ENCODE measurements around the gene PROK1.
"Not testable (repeated sequence)": the region's sequence is repeated elsewhere in the genome, so short reads cannot be mapped to it uniquely, and the experiment has no call there.

The PROK1 gene, protein sequence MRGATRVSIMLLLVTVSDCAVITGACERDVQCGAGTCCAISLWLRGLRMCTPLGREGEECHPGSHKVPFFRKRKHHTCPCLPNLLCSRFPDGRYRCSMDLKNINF

DNA sequence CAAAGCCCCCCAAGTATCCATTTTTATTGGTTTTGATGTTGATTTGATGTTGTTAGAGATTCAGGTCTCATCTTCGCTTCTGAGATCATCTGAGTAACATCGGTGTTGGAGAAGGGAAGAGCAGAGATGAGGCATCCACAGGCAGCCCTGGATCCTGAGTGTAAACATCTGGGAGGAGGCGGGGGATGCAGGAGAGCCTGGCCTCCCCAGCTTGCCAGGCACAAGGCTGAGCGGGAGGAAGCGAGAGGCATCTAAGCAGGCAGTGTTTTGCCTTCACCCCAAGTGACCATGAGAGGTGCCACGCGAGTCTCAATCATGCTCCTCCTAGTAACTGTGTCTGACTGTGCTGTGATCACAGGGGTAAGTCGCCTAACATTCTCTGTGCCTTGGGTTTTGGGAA, at the start of gene PROK1:
Gene PROK1 (plus strand): TSS at position 221 of the 400 bp plus-strand sequence. CDS start 68 bp downstream, at position 289.
- no peak for DNase-seq

DNA sequence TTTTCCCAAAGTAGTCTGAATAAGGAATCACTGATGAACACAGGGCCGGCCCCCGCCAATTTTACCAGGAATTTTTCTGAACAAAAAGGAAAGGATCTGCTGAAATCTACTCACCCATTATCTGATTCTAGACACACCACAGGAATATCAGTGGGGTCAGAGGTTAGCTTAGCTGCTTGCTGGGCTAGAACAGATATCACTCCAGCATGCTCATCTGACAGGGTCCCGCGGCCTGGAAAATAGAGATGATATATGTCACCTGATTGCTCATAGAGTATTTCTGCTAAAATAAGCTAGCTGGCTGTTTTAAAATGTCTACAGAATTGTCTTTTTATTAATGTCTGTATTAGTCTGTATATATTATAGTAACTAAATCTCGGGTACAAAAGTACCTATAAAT, 47.1 kb upstream of the PROK1 start:
- DNase-seq: no peak

DNA sequence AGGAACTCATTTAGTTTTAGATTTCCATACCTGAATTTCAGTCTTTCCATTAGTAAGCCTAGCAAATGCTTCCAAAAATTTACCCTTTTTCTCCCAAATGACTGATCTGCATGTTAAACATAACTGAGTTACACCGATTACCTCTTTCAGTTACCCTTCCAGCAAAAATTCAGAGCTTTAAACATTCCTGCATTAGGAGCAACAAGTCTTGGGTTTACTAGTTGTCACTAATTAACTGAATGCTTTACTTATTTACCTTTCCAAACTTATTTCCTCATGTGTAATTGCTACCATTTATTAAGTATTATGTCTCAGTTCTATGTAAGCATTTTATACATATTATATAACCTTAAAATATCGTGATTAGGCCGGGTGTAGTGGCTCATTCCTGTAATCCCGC, 46.5 kb upstream of the PROK1 start:
- DNase-seq: no peak

DNA sequence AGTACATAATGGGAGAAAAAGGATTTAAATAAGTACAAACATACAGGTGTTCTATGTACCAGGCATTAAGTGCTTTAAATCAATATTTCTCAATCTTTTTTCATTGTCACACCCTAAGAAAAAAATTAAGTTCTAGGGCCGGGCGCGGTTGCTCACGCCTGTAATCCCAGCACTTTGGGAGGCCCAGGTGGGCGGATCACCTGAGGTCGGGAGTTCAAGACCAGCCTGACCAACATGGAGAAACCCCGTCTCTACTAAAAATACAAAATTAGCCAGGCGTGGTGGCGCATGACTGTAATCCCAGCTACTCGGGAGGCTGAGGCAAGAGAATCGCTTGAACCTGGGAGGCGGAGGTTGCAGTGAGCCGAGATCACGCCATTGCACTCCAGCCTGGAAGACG, 44.5 kb upstream of the PROK1 start:
- not testable (repeated sequence) for DNase-seq

DNA sequence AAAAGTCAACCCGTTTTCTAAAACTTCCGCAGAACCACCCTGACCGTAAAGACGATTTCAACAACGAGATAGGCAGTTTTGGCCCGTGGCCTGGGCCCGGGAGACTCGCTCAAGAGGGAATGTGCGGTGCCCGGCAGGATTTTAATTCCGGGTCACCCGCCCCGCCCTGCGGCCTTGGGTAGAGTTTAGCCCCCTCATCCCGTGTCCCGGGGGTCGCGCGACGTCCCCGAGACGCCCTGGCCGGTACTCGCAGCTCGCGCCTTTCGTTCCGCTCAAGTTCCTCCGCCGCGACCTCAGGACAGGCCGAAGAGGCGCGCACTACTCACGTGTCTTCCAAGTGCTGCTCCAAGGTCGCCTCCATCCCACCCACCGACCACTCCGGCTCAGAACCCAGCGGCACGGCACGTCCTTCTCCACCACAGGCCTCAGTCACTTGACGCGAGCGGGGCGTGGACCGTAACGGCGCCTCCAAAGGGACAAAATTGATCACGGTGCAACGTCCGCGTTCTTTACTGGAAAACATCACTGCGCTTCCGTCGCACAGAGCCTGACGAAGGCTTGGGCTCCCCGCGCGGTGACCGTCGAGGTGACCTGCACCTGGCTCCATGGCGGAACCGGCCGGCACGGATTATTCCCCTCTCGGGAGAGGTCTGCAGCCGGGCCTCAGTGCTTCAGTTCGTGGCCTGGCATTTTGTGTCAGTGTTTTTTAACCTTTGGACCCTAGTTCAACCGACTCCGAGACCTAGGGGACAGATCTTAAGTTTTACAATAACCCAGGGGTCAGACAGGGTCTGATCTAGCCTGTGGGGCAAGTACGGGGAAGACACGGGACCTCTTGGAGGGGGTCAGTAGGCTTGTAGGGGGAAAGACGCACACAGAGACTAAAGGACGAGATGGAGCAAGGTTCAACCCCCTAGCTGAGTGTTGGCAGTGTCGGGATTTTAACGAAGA, 43.4 kb upstream of the PROK1 start, which contains the start of gene LAMTOR5:
Gene LAMTOR5 (minus strand): TSS at position 435 of the 951 bp plus-strand sequence. CDS start 74 bp downstream, at position 361.
- peak; percentile 89 for DNase-seq

DNA sequence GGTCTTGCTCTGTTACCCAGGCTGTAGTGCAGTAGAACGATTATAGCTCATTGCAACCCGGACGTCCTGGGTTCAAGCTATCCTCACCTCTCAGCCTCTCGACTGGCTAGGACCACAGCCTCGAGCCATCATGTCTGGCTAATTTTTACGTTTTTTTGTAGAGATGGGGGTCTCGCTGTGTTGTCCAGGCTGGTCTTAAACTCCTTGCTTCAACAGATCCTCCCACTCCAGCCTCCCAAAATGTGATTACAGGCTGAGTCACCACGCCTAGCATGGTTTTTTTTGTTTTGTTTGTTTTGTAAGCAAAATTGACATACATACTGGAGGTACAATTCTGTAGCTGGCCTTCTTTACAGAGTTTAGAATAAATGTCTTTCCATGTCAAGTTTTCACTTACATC, 42.5 kb upstream of the PROK1 start:
- no peak for DNase-seq

DNA sequence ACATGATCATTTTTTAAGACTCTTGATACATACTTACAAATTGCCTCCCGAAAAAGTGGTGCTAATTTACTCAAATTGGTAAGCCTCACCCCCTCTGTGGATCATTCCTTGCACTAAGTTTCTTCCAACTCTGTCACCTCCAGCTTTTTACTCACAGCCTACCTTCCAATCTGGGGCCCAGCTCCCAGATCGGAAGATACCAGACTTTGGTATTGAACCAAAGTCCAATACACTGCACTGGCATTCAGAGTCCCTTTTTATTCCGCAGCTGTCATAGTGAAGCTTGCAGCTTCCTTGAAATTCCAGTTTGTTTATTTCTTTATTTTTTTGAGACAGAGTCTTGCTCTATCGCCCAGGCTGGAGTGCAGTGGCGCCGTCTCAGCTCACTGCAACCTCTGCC, 41.6 kb upstream of the PROK1 start:
- no peak for DNase-seq

DNA sequence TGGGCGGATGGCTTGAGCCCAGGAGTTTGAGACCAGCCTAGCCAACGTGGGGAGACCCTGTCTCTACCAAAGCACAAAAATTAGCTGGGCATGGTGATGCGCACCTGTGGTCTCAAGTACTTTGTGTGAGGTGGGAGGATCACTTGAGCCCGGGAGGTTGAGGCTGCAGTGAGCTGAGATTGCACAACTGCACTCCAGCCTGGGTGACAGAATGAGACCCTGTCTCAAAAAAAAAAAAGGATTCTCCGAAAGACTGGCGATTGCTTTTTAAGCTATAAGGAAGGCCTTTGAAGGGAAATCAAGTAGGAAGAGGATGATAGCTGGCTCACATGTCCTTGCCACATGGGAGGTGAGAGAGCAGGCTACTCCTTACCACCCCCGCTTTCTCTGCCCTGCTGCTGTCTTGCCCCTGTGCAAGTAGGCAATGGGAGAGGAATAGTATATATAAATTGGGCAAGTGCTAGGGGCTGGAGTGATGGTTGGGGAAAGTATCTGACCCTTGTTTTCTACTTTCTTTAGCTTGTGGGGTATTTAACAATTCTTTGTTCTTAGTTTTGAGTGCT, 39.7 kb upstream of the PROK1 start:
- DNase-seq: no peak

DNA sequence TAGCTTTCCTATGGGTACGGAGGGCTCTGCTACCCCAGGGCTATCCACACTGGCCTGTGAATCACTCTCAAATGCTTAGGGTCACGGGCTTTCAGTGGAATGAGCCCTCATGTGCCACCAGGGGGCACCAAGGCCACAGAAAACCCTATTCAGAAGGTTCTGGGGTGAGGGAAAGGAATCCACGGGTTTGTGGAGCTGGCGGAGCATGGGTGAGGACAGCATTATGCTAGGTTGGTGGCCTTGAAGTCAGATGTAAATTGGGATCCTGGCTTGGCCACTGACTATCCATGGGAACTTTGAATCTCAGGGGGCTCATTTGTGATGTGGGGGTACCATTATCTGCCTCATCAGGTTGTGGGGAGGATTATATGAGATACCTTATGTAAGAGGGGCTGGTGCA, 38.4 kb upstream of the PROK1 start:
- DNase-seq: peak; percentile 52

DNA sequence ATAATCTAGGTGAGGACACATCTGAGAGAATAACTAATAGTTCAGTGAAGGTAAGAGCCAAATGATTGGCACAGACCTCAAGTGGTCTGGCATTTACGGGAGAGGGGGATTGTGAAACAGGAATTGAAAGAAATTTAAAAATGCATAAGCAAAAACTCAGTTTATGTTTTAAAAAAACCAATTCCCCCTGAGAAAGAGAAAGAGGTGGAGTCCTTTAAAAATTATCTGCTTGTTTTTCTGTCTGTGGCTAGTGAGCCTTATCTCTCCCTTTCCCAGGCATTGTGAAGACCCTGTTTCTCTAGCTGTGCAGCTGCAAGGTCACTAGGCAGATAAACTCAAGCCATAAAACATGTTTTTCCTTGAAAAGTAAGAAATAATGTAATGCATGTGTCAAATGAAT, 37.9 kb upstream of the PROK1 start:
- DNase-seq: not testable (repeated sequence)

DNA sequence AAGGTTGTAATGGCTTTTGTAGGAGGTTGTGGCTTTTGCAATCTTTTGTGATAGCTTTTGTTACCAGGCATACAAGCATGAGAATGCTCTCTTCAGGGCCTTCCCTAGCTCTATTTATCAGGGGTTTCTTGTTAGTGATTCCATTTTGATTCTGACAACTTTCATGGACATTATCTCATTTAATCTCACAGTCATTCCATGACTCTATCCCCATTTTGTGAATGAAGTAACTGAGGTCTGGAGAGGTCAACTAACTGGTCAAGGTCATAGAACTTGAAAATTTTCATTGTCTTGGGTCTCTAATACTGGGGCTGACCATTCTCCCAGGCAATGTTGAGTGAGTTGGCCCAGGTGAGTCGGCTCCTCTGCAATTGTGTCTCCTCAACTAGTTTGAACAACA, 32.2 kb upstream of the PROK1 start:
- no peak for DNase-seq

DNA sequence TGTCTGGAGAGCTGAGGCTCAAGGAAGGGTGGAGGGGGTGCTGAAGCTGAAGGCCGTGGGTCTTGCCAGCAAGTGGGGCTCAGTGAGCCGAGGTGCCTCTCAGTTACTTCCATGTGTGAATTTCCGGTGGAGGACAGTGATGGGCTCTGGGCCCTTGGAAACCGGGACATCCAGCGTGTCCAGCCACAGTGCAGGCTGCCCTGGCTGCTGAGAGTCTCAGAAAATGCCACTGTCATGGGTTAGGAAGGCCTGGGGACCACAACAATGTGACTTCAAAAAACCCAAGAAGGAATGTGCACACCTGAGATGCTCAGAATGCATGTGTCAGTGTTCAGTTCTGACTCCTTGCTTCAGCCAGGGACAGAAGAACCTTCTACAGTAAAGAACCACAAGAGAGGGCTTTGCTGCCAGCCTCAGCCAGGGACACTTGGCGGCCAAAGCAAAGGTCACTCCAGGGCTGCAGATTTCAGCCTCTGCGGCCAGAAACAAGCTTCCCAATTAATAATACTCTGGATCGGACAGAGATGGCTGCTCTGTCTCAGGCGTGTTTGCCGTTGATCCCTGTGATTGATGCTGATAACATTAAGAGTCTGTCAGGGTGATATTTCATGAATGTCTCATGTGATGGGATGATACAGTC, 30.8 kb upstream of the PROK1 start:
- no peak for DNase-seq

DNA sequence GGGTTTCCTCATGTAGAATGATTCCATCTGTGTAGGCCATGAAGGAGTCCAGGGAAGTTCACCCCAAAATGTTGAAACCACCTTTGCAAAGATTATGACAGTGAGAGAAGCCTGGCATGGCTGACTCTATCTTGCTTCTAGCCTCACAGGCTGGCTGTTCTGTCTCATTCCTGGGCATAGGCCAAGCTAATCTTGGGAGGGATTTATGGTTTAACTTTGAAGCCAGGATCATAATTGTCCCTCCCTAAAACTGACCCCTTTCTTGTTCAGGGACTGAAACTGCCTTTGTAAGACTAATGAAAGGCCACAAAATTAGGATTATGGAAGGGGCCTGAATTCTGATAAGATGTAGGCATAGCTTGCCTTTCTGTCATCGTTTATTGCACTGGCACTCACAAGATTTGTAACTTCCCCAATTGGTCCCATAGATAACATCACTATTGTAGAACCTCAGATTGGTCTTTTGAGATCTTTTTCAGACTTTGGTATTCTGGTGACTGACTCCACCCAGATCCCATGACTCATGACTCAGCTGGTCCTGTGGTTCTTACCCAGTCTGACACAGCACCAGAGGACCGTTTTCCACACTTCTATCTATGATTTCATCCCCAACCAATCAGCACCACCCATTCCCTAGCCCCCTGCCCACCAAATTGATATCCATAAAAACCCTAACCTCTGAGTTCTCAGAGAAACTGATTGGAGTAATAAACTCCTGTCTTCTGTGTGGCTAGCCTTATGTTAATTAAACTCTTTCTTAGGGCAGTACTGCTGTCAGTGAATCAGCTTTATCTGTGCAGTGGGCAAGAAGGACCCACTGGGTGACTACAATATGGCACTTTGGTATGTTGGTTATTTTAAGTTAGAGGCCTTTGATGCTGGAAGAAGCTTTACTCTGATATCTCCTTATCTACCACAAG, 29.8 kb upstream of the PROK1 start:
- no peak for DNase-seq

DNA sequence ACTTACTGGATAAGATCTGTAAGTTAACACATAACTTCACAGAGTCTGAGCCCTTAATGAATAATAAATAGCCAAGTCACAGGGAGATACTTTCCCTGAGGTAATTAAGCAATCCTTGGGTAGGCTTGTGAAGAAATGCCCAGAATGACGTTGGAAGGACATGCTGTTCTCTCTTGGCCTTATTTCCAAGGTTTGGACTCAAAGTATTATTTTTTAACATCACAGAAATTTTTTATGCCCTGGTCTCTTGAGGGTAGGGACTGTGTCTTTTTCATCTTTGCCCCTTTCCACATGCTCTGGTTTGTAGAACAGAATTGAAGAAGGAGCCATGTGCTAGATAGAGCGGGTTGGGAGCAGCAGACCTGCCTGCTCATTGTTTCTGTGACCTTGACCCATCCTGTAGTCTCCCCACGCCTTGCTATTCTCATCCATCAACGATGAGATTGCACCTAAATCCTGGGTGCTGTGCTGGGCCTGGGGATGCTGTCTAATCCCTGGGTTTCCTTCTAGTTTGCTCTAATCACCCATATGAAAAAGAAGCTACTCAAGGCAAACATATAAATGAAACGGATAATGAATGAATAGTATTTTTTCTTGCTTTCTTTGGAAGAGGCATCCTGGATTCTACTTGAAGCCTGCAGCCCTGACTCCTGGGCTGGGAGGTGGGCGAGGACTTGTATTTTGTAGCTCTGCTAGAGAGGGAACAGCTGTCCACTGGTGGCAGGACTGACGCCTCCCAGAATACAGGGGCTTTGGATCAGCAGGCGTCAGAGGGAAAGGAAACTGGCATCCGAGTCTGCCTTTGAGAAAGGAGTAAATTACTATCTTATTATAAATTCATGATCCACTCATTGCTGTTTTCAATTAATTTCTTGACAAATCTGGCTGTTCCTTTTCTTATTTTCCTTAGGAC, 26.0 kb upstream of the PROK1 start:
- no peak for DNase-seq

DNA sequence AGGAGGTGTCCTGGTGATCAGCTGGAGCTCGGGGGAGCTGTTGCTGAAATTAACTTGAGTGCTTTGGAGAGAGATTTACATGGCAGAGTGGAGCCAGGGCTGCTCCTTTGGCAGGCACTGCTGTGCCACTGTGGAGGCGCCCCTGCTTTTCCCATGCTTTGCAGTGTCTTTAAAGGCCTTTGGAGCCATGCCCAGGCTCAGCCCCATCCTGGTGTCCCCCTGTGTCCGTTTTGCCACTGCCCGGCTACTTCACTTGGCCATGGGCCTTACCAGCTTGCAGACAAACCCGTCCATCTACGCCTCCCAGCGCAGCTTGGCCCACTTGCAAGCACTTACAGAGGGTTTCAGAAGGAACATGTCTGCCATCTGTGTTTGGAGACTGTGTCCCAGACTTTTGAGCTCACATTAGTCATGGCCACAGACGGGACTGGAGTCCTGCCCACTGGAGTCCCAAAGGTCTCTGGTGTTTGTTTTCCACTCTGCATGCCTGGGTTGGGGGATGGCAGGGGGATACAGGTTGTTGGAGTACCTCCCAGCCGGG, 25.3 kb upstream of the PROK1 start:
- DNase-seq: no peak

DNA sequence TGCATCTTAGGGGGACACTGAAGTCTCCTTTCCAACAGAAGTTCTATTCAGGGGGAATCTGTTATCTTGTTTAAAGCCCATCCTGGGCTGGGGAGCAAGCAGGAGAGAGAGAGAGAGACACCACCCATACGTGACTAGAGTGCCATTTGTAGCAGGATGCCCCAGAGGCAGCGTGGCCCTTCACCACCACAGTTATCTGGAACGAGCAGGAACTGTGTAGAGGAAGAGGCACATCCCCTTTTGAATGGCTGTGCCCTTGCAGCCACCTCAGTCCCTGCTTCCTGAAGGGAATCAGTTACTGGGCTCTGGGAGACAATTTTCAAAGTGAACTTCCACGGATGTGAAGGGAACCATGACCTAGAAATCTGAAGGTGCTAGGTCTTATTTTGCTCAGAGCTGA, 24.1 kb upstream of the PROK1 start:
- no peak for DNase-seq

DNA sequence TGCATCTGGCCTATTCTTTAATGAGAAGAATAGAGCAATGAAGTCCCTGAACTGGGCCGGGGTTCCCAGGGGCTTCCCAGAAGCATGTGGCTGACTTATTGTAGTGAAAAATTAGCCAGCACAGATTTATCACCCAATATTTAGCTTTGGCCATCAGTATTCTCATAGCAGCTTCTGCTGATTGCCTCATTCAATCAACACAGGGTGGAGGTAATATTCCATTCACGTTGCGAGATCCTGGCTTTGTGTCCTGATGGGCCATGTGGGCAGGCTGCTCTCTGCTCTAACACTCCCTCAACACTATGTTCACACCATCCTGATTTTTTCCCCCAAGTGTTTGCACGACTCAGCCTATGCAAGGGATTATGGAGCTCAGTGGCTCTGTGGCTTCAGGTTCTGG, 22.0 kb upstream of the PROK1 start:
- no peak for DNase-seq

DNA sequence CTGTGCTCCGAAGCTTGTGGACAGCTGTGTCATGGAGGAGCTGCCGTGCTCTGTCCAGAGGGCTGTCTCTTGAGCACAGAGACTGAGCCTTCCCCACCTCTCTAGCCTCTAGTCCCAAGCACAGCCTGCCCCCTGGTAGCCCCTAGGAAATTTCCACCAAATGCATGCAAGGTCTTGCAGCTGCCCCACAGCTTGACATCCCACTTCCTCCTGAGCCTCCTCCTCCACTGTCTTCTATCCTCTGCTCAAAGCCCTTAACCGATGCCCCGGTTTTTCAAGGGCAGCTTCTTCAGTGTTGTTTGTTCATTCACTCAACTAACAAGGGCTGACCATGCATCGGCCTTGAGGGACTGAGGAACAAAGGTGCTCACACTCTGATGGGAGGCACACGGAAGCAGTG, 20.6 kb upstream of the PROK1 start:
- DNase-seq: no peak

DNA sequence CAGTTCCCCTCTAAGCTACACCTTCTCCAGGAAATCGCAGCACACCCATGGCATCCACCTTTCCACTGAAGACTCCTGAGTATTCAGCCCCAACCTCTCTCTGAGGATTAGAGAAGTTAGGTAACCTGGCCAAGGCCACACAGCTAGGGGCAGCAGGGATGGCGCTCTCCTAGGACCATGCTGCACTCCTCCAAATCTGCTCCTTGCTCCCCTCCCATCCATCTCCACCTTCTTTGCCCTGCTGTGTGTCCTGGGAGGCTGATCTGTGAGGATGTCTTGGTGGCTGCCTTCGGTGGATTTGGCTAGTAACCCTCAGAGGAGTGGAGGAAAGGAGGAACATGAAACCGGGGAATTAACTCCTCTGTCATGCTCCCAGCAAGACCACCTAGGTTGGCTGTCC, 20.0 kb upstream of the PROK1 start:
- DNase-seq: no peak

DNA sequence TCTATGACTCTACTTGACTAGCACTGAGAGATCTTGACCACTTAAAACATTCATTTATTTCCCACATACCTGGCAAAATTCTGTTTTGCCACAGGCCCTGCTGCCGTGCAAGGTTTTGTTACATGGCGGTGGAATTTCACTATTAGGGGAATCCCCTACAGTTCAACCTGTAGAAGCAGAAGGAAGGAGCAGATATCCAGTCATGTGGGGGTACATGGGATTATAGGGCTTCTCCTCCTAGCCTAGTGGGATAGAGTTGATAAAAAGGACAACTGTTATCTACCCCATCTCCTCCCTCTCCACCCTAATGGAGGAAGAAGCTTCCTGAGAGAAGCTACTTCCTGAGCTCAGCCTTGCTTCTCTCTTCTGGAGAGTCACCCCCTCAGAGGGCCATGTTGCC, 17.7 kb upstream of the PROK1 start:
- no peak for DNase-seq

DNA sequence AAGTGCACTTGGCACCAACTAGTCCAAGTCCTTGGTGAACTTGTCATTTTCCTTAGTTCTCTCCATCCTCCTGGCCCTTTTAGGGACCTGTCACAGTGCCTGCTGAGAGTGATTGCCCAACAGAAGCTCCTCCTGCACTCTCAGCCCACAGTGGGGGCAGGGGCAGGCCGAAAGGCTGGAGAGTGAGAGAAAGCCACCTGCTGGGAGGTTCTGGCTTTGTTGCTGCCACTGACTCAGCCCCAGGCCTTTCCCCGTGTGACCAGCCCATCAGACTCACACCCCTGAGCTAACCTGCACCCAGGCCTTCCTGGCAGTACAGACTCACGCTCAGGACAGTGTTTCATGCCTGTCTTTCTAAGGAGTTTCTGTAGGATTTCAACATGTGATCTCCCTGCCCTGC, 17.1 kb upstream of the PROK1 start:
- DNase-seq: no peak

Data from activated gamma-delta T cell treated with Interleukin-2 at 50 U/mL for 16 hours (primary cell).